ENCODE measurements around the gene GAB3. TPM values are rescaled to one million over a fixed set of nuclear protein-coding genes. Genes with fewer than 3 reads are reported as not detected.

The GAB3 gene, protein sequence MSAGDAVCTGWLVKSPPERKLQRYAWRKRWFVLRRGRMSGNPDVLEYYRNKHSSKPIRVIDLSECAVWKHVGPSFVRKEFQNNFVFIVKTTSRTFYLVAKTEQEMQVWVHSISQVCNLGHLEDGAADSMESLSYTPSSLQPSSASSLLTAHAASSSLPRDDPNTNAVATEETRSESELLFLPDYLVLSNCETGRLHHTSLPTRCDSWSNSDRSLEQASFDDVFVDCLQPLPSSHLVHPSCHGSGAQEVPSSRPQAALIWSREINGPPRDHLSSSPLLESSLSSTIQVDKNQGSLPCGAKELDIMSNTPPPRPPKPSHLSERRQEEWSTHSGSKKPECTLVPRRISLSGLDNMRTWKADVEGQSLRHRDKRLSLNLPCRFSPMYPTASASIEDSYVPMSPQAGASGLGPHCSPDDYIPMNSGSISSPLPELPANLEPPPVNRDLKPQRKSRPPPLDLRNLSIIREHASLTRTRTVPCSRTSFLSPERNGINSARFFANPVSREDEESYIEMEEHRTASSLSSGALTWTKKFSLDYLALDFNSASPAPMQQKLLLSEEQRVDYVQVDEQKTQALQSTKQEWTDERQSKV
- 0.39 and 0.56 TPM in 2 replicates for polyA plus RNA-seq (2011; rRNA removed)
- polyA plus RNA-seq (2012; cell fraction: cytosol; rRNA removed) = 0.12 and 0.19 TPM in 2 replicates
- polyA plus RNA-seq (2012; cell fraction: nucleus; rRNA removed) = 0.56 and 0.72 TPM in 2 replicates
- polyA plus RNA-seq (2017; fragmentation: RNase III; extraction: RNeasy Plus Mini Kit Qiagen cat#74134 plus additional on column Dnase treatment) = 0.13 to 0.21 TPM (median 0.15 TPM) in 3 replicates
- 0.58 and 0.99 TPM in 2 replicates for polyA minus RNA-seq (2011; rRNA and poly(A)+ RNA removed)

GRCh38 chrX:154750301-154751202, at the start of gene GAB3:
Gene GAB3, minus strand, starts transcription at chrX:154751077. Its CDS starts 52 bp downstream, at chrX:154751025.
- no peak for DNase-seq (ENCODE audit: low read depth in 1 of 2, low spot score in 1 of 2)
- POLR2A ChIA-PET = interaction anchor here (1.3 kb wide), 1 partner anchor 12 kb away, joined by 5 read pairs; the partner anchor contains the start of gene DKC1
- Histone ChIP-seq H3K9me3 (no peaks in the 10 kb centered on the region), H3K4me3 (peak within 1 kb of the TSS; percentile 67), H3K4me1 (no peaks in the 10 kb centered on the region), H3K27ac (peak within 1 kb of the TSS; percentile 68 to 85; a peak in 5 of 6 replicates), H3K4me2 (peak within 1 kb of the TSS; percentile 91)
- TF ChIP-seq TFCP2L1 (CRISPR knock-in tag; IDR thresholded peaks at IDR 0.05) = no peak
- TF ChIP-seq, protein P1, sequence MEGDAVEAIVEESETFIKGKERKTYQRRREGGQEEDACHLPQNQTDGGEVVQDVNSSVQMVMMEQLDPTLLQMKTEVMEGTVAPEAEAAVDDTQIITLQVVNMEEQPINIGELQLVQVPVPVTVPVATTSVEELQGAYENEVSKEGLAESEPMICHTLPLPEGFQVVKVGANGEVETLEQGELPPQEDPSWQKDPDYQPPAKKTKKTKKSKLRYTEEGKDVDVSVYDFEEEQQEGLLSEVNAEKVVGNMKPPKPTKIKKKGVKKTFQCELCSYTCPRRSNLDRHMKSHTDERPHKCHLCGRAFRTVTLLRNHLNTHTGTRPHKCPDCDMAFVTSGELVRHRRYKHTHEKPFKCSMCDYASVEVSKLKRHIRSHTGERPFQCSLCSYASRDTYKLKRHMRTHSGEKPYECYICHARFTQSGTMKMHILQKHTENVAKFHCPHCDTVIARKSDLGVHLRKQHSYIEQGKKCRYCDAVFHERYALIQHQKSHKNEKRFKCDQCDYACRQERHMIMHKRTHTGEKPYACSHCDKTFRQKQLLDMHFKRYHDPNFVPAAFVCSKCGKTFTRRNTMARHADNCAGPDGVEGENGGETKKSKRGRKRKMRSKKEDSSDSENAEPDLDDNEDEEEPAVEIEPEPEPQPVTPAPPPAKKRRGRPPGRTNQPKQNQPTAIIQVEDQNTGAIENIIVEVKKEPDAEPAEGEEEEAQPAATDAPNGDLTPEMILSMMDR (IDR thresholded peaks at IDR 0.05) = no peak
- no peak for TF ChIP-seq GATA3 (IDR thresholded peaks at IDR 0.05; ENCODE audit: borderline replicate concordance)
- TF ChIP-seq, protein P2, sequence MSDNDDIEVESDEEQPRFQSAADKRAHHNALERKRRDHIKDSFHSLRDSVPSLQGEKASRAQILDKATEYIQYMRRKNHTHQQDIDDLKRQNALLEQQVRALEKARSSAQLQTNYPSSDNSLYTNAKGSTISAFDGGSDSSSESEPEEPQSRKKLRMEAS (IDR thresholded peaks at IDR 0.05) = 0 out of 2 replicates have a peak, but pooled peaks have one; percentile 24
- no peak for TF ChIP-seq FOSL2 (IDR thresholded peaks at IDR 0.05)
- no peak for TF ChIP-seq FOSL2 (CRISPR knock-in tag; IDR thresholded peaks at IDR 0.05)
- TF ChIP-seq MAFK (IDR thresholded peaks at IDR 0.05; ENCODE audit: partially characterized antibody) = peak; percentile 93
- no peak for TF ChIP-seq RFX5 (IDR thresholded peaks at IDR 0.05)
- no peak for FAIRE-seq
- CTCF ChIA-PET = interaction anchor here (0.6 to 4.0 kb wide), 11 partner anchors 11 to 443 kb away, joined by 3 to 44 read pairs (median 4); no protein-coding TSS in a partner anchor
- peak; percentile 79 to 82 for ATAC-seq
- 16% methylated on average over 13 of the region's 98 CpGs for WGBS (ENCODE audit: missing lambda C conversion rate)

DNA sequence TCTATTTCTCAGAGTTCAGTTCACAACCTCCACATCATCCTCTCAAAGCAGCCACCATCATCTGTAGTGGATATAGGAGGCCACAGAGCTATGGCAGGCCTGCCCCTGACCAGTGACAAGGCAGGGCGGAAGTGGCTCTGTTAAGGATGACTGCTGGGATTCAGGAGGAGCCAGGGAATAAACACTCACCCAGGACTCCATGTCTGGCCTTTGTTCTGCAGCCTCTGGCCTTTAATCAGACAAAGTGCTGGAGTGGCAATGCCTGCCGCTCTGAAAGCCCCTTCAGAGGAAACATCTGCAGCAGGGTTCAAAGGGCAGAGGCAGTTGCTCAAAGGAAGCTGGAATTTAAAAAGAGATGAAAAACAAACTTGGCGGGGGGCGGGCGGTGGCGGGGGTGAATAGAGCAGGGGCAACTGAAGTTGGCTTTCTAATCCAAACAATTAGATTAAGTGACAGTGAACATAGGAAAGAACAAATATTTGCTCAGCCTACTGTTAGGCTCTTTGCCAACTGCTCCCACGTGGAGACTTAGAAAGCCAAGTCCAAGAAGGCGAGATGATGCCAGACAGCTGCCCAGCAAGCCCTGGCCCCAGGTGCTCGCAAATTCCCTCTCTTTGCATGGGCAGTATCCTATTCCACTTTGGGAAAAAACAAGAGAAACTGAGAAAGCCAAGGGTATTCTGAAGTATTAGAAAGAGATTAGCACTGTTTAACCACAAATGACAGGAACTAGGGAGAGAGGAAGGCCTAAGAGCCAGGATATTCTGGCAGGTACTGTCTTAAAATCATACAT, 48.9 kb upstream of the GAB3 start:
- Histone ChIP-seq H3K27ac (peak overlapping the region; percentile 71 to 83), H3K9me3 (no peaks in the 10 kb centered on the region), H3K4me1 (peaks cover 52% of the 10 kb centered on the region), H3K4me2 (peak overlapping the region; percentile 72), H3K4me3 (no peak overlapping the region)
- FAIRE-seq = peak; percentile 61
- CTCF ChIA-PET = interaction anchor here (0.5 to 0.6 kb wide), 2 partner anchors 51 to 1086 kb away, joined by 3 to 4 read pairs; no protein-coding TSS in a partner anchor
- ATAC-seq = peak; percentile 90 to 92
- WGBS (ENCODE audit: missing lambda C conversion rate) = 7% methylated on average over 8 of the region's 9 CpGs
- POLR2A ChIA-PET = interaction anchor here (0.6 to 1.3 kb wide), 2 partner anchors 37 to 196 kb away, joined by 3 read pairs; no protein-coding TSS in a partner anchor
- peak; percentile 73 to 80 for DNase-seq (ENCODE audit: low read depth in 1 of 2, low spot score in 1 of 2)
- TF ChIP-seq MAFK (IDR thresholded peaks at IDR 0.05; ENCODE audit: partially characterized antibody) (no peak), HOXB13 (CRISPR knock-in tag; IDR thresholded peaks at IDR 0.05; ENCODE audit: low read depth) (no peak), RCOR1 (IDR thresholded peaks at IDR 0.05; ENCODE audit: low read depth, low read length) (no peak), RAD21 (conservative IDR thresholded peaks at IDR 0.05 in 1 of 2, IDR thresholded peaks at IDR 0.05 in 1 of 2) (no peak), NR3C1 (IDR thresholded peaks at IDR 0.05) (no peak), GATA3 (IDR thresholded peaks at IDR 0.05; ENCODE audit: borderline replicate concordance) (peak; percentile 70; the same call in 1 of the 2 replicates), ZSCAN20 (CRISPR knock-in tag; IDR thresholded peaks at IDR 0.05) (no peak), SMC3 (IDR thresholded peaks at IDR 0.05) (no peak), CHD2 (IDR thresholded peaks at IDR 0.05; ENCODE audit: low read length, partially characterized antibody) (no peak), EHMT2 (IDR thresholded peaks at IDR 0.05; ENCODE audit: low read depth) (no peak), RNF2 (IDR thresholded peaks at IDR 0.05; ENCODE audit: borderline replicate concordance, low read depth) (no peak), RFX5 (IDR thresholded peaks at IDR 0.05) (no peak), JUN (IDR thresholded peaks at IDR 0.05) (peak in 1 of 2 experiments; percentile 62; a peak in 2 of 5 replicates)
- TF ChIP-seq, protein P2 (IDR thresholded peaks at IDR 0.05) = peak; percentile 60
- TF ChIP-seq, protein P3, sequence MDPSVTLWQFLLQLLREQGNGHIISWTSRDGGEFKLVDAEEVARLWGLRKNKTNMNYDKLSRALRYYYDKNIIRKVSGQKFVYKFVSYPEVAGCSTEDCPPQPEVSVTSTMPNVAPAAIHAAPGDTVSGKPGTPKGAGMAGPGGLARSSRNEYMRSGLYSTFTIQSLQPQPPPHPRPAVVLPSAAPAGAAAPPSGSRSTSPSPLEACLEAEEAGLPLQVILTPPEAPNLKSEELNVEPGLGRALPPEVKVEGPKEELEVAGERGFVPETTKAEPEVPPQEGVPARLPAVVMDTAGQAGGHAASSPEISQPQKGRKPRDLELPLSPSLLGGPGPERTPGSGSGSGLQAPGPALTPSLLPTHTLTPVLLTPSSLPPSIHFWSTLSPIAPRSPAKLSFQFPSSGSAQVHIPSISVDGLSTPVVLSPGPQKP (IDR thresholded peaks at IDR 0.05; ENCODE audit: low read depth, low read length) = no peak
- TF ChIP-seq, protein P4, sequence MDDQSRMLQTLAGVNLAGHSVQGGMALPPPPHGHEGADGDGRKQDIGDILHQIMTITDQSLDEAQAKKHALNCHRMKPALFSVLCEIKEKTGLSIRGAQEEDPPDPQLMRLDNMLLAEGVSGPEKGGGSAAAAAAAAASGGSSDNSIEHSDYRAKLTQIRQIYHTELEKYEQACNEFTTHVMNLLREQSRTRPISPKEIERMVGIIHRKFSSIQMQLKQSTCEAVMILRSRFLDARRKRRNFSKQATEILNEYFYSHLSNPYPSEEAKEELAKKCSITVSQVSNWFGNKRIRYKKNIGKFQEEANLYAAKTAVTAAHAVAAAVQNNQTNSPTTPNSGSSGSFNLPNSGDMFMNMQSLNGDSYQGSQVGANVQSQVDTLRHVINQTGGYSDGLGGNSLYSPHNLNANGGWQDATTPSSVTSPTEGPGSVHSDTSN (IDR thresholded peaks at IDR 0.05) = no peak
- TF ChIP-seq, protein P5, sequence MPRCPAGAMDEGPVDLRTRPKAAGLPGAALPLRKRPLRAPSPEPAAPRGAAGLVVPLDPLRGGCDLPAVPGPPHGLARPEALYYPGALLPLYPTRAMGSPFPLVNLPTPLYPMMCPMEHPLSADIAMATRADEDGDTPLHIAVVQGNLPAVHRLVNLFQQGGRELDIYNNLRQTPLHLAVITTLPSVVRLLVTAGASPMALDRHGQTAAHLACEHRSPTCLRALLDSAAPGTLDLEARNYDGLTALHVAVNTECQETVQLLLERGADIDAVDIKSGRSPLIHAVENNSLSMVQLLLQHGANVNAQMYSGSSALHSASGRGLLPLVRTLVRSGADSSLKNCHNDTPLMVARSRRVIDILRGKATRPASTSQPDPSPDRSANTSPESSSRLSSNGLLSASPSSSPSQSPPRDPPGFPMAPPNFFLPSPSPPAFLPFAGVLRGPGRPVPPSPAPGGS (IDR thresholded peaks at IDR 0.05) = no peak

Data from A549 (cell line).